KOPT-K1 (cell line): ENCODE measurements around the gene C1QL1.
"Not testable (repeated sequence)": the region's sequence is repeated elsewhere in the genome, so short reads cannot be mapped to it uniquely, and the experiment has no call there.

Experiments used
- H3K27ac ChIP-seq: fragments of 200-600 bp; sonication (generic); 2 replicates; pipeline ENCODE4 v1.5.1; 2016; ENCODE audit warnings: antibody characterized with exemption, mild to moderate bottlenecking, low read depth, low read length; ENCODE audit not compliant: poor library complexity, severe bottlenecking
- H3K36me3 ChIP-seq: fragments of 200-600 bp; sonication (generic); 2 replicates; pipeline ENCODE4 v1.5.1; 2017; ENCODE audit warnings: antibody characterized with exemption, mild to moderate bottlenecking, low read length, moderate library complexity; ENCODE audit not compliant: insufficient read depth
- H3K9me3 ChIP-seq: fragments of 200-600 bp; sonication (generic); 2 replicates; pipeline ENCODE4 v1.5.1; 2017; ENCODE audit warnings: antibody characterized with exemption, low read length, mild to moderate bottlenecking; ENCODE audit not compliant: insufficient read depth, poor library complexity, severe bottlenecking

Gene C1QL1

DNA sequence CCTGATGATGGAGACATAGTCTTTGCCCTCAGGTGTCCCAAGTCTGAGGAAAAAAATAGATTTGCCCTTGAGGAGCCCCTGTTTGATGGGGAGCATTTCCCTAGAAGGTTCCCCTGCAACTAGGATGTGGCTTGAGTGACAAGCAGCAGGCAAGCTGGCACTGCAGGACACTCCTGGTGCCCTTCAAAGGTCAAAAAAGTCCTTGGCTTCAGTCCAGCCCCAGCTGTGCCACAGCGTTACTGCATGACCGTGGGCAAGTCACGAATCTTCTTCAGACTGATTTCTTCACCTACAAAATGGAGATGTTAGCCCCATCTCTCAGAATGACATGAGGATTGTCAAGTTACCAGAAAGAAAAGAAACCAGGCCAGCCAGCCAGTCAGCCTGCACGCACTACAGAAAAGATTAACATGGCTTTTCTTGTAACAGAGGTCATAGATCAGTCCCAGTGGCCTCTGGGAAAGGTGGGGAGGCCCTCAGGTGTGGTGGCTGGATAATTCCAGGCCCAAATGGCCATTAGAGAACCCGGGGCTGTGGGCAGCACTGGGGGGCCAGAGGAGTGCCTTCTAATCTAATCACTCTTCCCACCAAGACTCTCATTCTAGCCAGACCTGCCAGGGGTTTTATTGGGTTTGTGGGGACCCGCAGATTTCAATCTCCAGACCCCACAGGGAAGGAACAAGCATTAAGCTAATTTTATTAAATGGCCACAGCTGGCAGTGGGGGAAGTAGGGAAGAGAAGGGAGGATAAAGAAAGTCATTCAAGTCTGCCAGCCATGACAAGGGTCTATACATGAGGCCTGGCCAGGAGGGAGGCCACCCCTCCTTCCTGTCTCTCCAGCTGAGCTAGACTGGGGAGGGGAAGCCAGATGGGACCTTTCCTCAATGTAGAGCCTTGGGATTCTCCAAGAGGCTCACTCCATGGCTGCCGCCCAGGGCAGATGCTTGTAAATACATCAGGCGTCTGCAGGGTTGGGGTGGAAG lies 10.8 kb downstream of the C1QL1 start:
- Histone ChIP-seq H3K27ac (no peak overlapping the region), H3K9me3 (no peaks in the 10 kb centered on the region), H3K36me3 (no peaks in the 10 kb centered on the region)

DNA sequence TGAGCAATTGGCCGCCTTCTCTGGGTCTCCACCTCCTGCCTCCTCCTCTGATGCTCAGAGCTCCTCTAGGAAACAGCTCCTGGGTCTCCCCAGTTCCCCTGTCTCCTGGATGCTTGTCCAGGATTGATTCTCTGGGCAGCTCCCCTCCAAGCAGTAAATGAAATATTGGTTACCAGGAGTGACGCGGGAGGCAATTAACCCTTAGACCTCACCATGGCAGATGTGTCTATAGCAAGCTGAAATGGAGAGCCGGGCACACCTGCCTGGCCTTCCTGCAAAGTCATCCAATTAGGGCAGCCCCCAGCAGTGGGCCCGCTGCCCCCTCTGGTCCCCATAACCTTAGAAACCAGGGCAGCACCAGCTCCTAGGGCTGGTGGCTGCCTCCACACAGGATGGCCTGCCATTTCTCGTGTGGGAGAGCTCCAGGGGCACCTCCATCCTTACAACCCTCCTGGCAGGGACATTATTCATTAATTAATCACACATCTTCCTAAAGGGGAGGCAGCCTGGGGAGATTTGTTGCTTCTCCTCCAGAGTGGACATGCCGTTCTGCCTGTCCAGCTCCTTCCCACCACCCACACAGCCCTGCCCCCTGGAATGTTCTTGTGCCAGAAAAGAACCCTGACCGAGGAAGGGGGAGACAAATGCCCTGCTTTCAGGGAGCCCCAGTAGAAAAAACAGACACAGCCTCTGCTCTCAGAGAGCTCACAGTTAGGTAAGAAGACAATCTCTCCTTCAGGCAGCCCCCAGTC lies 12.3 kb downstream of the C1QL1 start:
- Histone ChIP-seq H3K36me3 (no peaks in the 10 kb centered on the region), H3K9me3 (no peaks in the 10 kb centered on the region), H3K27ac (no peak overlapping the region)

DNA sequence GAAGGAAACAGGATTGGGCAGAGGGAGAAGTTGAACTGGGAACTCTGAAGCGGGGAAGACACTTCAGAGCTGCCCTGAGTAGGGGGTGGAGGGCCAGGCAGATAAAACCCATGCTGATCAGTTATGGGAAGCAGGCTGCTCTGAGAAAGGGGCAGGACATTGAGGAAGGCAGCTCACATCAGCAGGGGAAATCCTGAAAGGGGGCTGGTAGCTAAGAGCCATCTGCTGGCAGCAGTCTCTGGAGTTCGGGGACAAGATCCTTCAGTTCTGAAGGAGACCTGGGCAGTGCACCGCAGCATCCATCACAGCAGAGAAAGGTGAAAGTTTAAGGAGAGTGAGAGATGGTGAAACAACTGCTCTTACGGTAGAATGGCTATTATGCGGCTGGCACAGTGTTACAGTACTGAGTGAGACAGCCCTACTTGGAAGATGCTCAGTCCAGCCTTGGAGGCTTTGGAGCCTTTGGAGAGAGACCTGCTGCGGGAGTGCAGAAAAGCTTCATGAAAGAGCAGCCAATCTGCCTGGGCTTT lies 15.1 kb downstream of the C1QL1 start:
- no peaks in the 10 kb centered on the region for H3K9me3 ChIP-seq
- no peaks in the 10 kb centered on the region for H3K36me3 ChIP-seq
- no peak overlapping the region for H3K27ac ChIP-seq

DNA sequence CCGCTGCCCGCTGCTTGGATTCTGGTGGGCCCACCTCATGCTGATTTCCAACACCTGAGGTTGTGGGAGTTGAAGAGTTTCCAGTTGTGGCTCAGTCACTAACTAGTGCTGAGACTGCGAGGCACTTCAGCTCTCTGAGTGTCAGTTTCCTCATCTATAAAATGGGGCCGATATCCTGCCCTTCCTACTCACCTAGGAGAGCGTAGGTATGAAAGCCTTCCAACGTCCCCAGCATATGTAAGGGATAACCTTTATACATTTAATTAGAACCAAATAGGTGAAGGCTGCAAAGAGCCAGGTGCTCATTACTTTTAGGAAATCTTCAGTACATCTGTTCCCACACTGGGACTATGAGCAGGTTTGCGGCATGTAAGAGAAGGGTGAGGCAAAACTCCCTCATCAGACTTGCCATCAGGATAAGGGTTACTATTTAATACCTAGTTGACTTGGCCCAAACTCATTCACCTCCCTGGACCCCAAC lies 19.7 kb downstream of the C1QL1 start:
- Histone ChIP-seq H3K27ac (peak overlapping the region; percentile 94), H3K9me3 (no peaks in the 10 kb centered on the region), H3K36me3 (peaks cover 26% of the 10 kb centered on the region)

DNA sequence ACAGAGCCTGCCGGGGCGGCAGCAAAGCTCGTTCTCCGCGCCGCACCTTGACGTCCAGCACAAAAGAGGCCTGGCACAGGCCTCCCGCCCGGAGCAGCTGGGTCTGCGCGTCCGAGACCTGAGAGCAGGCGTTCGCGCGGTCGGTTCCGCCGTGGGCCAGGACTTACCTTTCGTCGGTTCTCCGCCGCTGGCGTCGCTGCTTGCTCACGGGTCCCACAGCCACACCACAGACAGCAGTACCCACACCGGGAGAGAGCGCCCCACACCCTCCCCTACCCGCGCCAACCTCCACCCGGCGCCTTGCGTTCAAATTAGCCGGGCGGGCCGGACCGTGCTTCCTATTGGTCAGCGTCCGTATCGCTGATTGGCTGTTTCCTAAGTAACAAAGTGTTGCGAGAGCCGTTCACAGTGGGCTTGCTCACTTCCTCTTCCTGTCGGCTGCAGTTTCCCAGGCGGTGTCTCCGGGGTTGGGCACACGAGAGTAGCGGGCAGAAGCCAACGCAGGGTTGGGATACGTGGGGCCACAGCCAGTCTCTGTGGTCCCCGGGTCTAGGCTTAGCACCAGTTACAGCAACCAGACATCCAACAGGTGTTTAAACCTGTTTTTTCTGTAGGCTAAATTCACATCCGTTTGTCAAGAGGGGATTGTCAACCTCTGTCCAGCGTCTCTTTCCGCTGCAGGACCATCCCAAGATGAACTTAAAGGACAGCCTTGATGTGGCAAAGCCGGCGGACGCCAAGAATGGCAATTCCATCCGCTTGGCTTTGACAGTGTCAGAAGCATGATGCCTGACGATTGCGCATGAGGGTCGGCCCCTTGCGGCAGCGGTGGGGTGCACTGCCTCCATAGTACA lies 20.4 kb downstream of the C1QL1 start, which contains the start of gene KIF18B:
Gene KIF18B (minus strand): TSS at position 313 of the 854 bp plus-strand sequence. CDS start 11,429 bp downstream, outside the sequence.
- Histone ChIP-seq H3K36me3 (peaks cover 32% of the 10 kb centered on the region), H3K9me3 (no peaks in the 10 kb centered on the region), H3K27ac (peak within 1 kb of the TSS; percentile 94)

DNA sequence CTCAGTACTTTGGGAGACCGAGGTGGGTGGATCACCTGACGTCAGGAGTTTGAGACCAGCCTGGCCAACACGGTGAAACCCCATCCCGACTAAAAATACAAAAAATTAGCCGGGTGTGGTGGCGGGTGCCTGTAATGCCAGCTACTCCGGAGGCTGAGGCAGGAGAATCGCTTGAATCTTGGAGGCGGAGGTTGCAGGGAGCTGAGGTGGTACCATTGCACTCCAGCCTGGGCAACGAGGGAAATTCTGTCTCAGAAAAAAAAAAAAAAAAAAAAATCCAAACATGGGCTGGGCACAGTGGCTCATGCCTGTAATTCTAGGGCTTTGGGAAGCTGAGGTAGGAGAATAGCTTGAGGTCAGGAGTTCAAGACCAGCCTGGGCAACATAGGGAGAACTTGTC lies 22.5 kb downstream of the C1QL1 start:
- H3K36me3 ChIP-seq: peaks cover 52% of the 10 kb centered on the region
- not testable (repeated sequence) for H3K27ac ChIP-seq, H3K9me3 ChIP-seq

DNA sequence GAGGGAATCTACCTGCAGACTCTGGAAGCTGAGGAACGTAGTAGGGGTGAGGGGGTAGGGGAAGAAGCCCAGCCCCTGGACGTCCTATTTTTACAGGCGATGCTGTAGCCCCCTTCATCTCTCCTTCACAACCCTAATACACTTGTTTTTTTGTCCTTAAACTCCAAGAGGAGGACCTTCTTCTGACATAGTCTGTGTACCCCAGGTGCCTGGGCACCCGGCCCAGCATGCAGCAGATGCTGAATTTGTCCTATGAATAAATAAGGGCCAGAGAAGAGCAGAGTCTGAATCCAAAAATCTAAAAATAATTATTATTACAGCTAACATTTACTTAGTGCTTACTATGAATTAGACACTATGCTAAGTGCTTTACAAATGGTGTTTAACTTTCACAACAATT lies 25.6 kb downstream of the C1QL1 start:
- Histone ChIP-seq H3K36me3 (peaks cover 84% of the 10 kb centered on the region), H3K9me3 (no peaks in the 10 kb centered on the region), H3K27ac (no peak overlapping the region)

DNA sequence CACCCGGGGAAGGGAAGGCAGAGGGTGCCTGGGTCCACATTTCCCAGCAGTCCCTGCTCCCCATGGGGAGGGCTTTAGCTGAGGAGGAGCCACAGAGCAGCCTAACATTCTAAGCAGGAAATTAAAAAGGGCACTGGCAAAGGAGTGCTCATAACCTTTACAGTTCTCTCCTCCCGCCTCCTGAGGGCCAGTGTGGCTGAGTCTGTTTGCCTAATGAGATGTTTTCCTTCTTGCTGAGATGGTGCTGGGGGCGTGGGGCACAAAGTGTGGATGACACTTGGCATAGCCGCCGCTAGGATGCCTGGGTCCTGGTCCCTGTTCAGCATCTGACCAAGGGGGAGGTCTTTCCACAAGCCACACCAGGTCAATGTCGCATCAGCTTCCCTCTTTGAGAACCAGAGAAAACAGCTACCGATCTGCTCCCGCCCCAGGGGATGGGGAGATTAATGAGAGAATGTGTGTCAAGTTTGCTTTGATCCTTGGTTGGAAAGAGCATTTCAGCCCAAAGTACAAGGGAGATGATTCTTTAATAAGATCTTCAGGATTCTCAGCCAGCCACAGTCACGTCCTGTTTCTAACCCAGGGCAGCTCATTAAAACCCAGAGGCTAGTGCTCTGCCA lies 26.3 kb downstream of the C1QL1 start:
- Histone ChIP-seq H3K36me3 (peaks cover 90% of the 10 kb centered on the region), H3K9me3 (no peaks in the 10 kb centered on the region), H3K27ac (no peak overlapping the region)

DNA sequence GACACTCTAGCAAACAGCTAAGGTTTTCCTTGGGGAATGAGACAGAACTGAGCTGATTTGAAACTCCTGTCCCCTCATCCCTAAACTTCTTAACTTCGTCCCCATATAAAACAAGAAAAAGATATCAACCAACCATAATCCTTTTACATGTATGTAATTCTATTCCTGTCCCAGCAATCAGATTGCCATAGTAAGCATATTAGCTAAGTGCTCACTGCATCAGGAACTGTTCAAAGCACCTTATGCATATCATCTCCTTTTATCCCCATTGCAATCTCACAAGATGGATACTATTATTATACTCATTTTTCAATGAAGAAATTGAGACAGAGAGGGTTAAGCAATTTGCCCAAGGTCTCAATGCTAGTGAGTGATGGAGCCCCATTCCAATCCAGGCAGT lies 27.3 kb downstream of the C1QL1 start:
- Histone ChIP-seq H3K9me3 (no peaks in the 10 kb centered on the region), H3K27ac (no peak overlapping the region), H3K36me3 (peaks cover 97% of the 10 kb centered on the region)

DNA sequence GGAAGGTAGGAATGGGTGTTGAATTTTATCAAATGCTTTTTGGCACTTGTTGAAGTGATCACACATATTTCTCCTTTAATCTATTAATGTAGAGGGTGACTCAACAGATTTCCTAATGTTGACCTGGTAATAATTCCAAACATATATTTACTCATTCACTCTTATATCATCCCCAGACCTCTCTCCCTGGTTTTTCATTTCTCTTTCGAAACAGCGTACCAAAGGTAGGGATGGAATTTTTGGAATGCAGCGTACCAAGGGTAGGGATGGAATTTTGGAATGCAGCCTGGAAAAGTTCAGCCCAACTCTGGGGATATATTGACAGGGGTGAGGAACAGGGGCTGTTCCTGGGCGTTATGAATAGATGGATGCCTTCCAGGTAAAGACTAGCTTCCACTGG lies 27.8 kb downstream of the C1QL1 start:
- H3K36me3 ChIP-seq: peaks cover 97% of the 10 kb centered on the region
- H3K27ac ChIP-seq: no peak overlapping the region
- no peaks in the 10 kb centered on the region for H3K9me3 ChIP-seq

DNA sequence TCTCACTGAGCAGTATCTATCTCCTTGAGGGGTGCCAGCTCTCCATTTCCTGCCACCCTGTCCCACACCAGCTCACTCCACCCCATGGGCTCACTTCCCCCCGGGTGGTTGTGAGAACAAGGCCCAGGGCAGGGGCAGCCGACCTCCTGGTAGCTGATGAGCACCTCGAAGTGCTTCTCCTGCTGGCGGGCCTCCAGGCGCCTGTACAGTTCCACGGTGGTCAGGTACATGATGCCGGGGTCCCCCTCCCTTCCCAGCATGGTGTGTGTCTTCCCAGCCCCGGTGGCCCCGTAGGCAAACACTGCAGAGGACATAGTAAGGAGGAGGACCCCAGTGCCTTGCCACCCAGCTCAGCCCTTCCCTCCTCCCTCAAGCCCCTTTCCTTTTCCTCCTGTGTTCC lies 33.0 kb downstream of the C1QL1 start:
- H3K9me3 ChIP-seq: no peaks in the 10 kb centered on the region
- H3K27ac ChIP-seq: no peak overlapping the region
- peaks cover 97% of the 10 kb centered on the region for H3K36me3 ChIP-seq

DNA sequence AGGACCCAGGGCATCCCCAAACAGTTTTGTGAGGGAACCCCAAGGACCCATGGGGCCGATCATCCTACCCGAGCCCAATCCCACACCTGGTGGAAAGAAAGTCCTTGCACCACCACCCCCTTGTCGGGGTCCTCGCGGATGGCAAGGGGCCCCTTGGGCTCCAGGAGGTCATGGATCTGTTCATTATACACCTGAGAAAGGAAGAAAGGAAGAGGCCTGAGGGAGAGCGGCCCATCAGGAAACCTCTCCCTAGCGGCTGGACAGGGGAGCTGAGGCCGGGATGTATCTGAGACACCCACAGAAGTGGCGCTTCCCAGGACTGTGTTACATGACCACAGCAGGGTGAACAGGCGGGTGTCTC lies 33.4 kb downstream of the C1QL1 start:
- Histone ChIP-seq H3K36me3 (peaks cover 97% of the 10 kb centered on the region), H3K27ac (no peak overlapping the region), H3K9me3 (no peaks in the 10 kb centered on the region)

DNA sequence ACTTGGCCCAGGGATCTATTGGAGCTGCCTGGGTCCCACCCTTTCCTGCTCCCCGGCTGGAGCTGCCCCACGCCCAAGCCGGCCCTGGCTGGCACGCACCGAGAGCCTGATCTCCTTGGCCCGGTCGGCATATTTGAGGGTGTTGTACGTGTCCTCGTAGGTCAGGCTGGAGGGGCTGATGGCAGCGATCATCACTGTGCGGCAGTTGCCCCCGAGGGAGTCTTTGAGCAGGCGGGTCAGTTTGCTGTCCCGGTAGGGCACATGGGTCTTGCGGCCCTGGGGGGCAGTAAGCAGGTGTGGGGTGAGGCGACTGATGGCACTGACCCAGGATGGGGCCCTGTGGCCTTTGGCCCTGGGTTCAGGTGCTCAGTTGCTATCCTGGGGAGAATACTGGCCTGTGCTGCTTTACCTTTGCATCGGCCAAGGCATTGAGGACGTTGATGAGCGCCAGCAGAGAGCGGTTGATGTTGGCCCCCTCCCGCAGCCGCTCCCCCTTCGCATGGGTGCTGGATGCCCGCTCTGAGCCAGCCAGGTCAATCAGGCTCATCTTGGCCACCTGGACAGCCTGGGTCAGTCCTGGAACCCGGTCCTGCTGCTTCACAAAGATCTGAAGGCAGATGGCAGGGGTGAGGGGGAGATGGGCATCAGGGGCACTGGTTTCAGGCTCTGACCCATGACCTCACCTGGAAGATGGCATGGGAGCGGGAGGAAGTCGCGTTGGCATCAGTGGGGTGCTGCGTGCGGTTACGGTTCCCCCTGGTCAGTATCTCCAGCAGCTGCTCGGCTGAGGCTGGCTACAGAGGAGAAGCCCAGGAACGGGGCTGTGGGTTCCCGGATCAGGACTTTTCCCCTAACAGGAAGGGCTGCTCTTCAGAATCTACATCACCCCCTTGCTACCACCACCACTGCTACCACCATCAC lies 34.0 kb downstream of the C1QL1 start:
- Histone ChIP-seq H3K27ac (no peak overlapping the region), H3K9me3 (no peaks in the 10 kb centered on the region), H3K36me3 (peaks cover 97% of the 10 kb centered on the region)
